ENCODE measurements around the gene NDUFA9.

The NDUFA9 gene

GRCh38 chr12:4648501-4649357 lies at the start of gene NDUFA9, which contains the start of gene AKAP3:
NDUFA9 (plus strand) TSS chr12:4649114; CDS start chr12:4649127, 13 bp downstream.
AKAP3 (minus strand) TSS chr12:4649051; CDS start chr12:4638196, 10,855 bp downstream.
- DNase-seq, result peak; percentile 77

GRCh38 chr12:4603421-4603820 lies 45.5 kb upstream of the NDUFA9 start:
- no peak for DNase-seq

- no peak for DNase-seq
These were observed 45.0 kb upstream of the NDUFA9 start for GRCh38 chr12:4603946-4604345.

- peak; percentile 78 for DNase-seq
These were observed 44.2 kb upstream of the NDUFA9 start for GRCh38 chr12:4604684-4605193.

GRCh38 chr12:4607056-4607455 lies 41.9 kb upstream of the NDUFA9 start:
- no peak for DNase-seq

- no peak for DNase-seq
These were observed 39.8 kb upstream of the NDUFA9 start for GRCh38 chr12:4609071-4609470.

GRCh38 chr12:4610481-4610880 lies 38.4 kb upstream of the NDUFA9 start:
- no peak for DNase-seq

- DNase-seq, result no peak
These were observed 33.2 kb upstream of the NDUFA9 start for GRCh38 chr12:4615667-4616066.

- no peak for DNase-seq
These were observed 27.4 kb upstream of the NDUFA9 start for GRCh38 chr12:4621511-4621910.

- DNase-seq, result no peak
These were observed 22.4 kb upstream of the NDUFA9 start for GRCh38 chr12:4626543-4626942.

- no peak for DNase-seq
These were observed 20.5 kb upstream of the NDUFA9 start for GRCh38 chr12:4628406-4628805.

- DNase-seq, result no peak
These were observed 18.7 kb upstream of the NDUFA9 start for GRCh38 chr12:4630262-4630661.

GRCh38 chr12:4643747-4644146 lies 5.2 kb upstream of the NDUFA9 start:
- no peak for DNase-seq

GRCh38 chr12:4645023-4645422 lies 3.9 kb upstream of the NDUFA9 start:
- DNase-seq, result no peak

GRCh38 chr12:4648104-4648500 lies 812 bp upstream of the NDUFA9 start:
- no peak for DNase-seq

GRCh38 chr12:4649358-4649661 lies 396 bp downstream of the NDUFA9 start:
- no peak for DNase-seq

- DNase-seq, result no peak
These were observed 4.3 kb downstream of the NDUFA9 start for GRCh38 chr12:4653257-4653656.

- DNase-seq, result no peak
These were observed 4.8 kb downstream of the NDUFA9 start for GRCh38 chr12:4653691-4654090.

- no peak for DNase-seq
These were observed 15.1 kb downstream of the NDUFA9 start for GRCh38 chr12:4663971-4664505.

GRCh38 chr12:4665236-4665635 lies 16.3 kb downstream of the NDUFA9 start:
- DNase-seq, result no peak

GRCh38 chr12:4679711-4680110 lies 30.8 kb downstream of the NDUFA9 start:
- no peak for DNase-seq

GRCh38 chr12:4681732-4682131 lies 32.8 kb downstream of the NDUFA9 start:
- no peak for DNase-seq

GRCh38 chr12:4685317-4685716 lies 36.4 kb downstream of the NDUFA9 start:
- DNase-seq, result no peak

GRCh38 chr12:4690760-4691159 lies 41.8 kb downstream of the NDUFA9 start:
- DNase-seq, result no peak

Data from activated CD4-positive, CD25-positive, alpha-beta regulatory T cell treated with anti-CD3 and anti-CD28 coated beads, Interleukin-2, amount 50 U/mL, for 72 hours (primary cell).